Nephron (organoid): Measurements from ENCODE around the gene DNM1.

Experiments
- H3K27ac Mint-ChIP-seq, 3 experiments: 2 replicates each; pipeline ENCODE4 v1.8.0; 2020; ENCODE audit warnings: mixed read lengths in 3 of 3, mild to moderate bottlenecking in 2 of 3, moderate library complexity in 1 of 3
- H3K27me3 Mint-ChIP-seq: 2 replicates; pipeline ENCODE4 v1.8.0; 2021; ENCODE audit warnings: low read depth, mild to moderate bottlenecking, moderate library complexity, mixed read lengths
- H3K36me3 Mint-ChIP-seq: 2 replicates; pipeline ENCODE4 v1.8.0; 2020; ENCODE audit warnings: low read depth, mixed read lengths
- H3K4me1 Mint-ChIP-seq: 2 replicates; pipeline ENCODE4 v1.8.0; 2020; ENCODE audit warnings: mixed read lengths
- H3K4me3 Mint-ChIP-seq, 3 experiments: 2 replicates each; pipeline ENCODE4 v1.8.0; 2020; ENCODE audit warnings: mild to moderate bottlenecking in 3 of 3, mixed read lengths in 3 of 3, moderate library complexity in 2 of 3
- H3K9me3 Mint-ChIP-seq: 2 replicates; pipeline ENCODE4 v1.8.0; 2020; ENCODE audit warnings: mixed read lengths
- CTCF ChIP-seq, 3 experiments: fragments of 200-600 bp; sonication (generic); IDR thresholded peaks; one replicate each; pipeline ENCODE4 v1.5.0; 2021; ENCODE audit warnings: antibody characterized with exemption in 3 of 3; ENCODE audit not compliant: unreplicated experiment in 3 of 3

DNM1 gene

GRCh38 chr9:128174062-128174461, 29.1 kb upstream of the DNM1 start:
- peaks cover 5% of the 10 kb centered on the region for H3K4me1 Mint-ChIP-seq
- peaks cover 66% of the 10 kb centered on the region for H3K36me3 Mint-ChIP-seq
- H3K27ac Mint-ChIP-seq, result no peak overlapping the region
- H3K27me3 Mint-ChIP-seq, result no peaks in the 10 kb centered on the region
- no peaks in the 10 kb centered on the region for H3K9me3 Mint-ChIP-seq
- no peak for TF ChIP-seq CTCF (IDR thresholded peaks at IDR 0.05; ENCODE audit: unreplicated experiment in 3 of 3)
- no peak overlapping the region for H3K4me3 Mint-ChIP-seq

- H3K27me3 Mint-ChIP-seq, result no peaks in the 10 kb centered on the region
- no peak overlapping the region for H3K4me3 Mint-ChIP-seq
- no peaks in the 10 kb centered on the region for H3K9me3 Mint-ChIP-seq
- H3K27ac Mint-ChIP-seq, result no peak overlapping the region
- H3K4me1 Mint-ChIP-seq, result peaks cover 2% of the 10 kb centered on the region
- no peak for TF ChIP-seq CTCF (IDR thresholded peaks at IDR 0.05; ENCODE audit: unreplicated experiment in 3 of 3)
- H3K36me3 Mint-ChIP-seq, result peaks cover 66% of the 10 kb centered on the region
Observed at GRCh38 chr9:128175102-128175563, 28.0 kb upstream of the DNM1 start.

GRCh38 chr9:128175726-128176125, 27.5 kb upstream of the DNM1 start:
- no peak overlapping the region for H3K4me3 Mint-ChIP-seq
- H3K9me3 Mint-ChIP-seq, result no peaks in the 10 kb centered on the region
- peak overlapping the region in 1 of 3 experiments; percentile 28 for H3K27ac Mint-ChIP-seq
- H3K27me3 Mint-ChIP-seq, result no peaks in the 10 kb centered on the region
- no peaks in the 10 kb centered on the region for H3K4me1 Mint-ChIP-seq
- no peak for TF ChIP-seq CTCF (IDR thresholded peaks at IDR 0.05; ENCODE audit: unreplicated experiment in 3 of 3)
- H3K36me3 Mint-ChIP-seq, result peaks cover 66% of the 10 kb centered on the region

- Mint-ChIP-seq H3K27ac (no peak overlapping the region), H3K36me3 (peaks cover 91% of the 10 kb centered on the region), H3K4me1 (no peaks in the 10 kb centered on the region), H3K27me3 (no peaks in the 10 kb centered on the region), H3K9me3 (no peaks in the 10 kb centered on the region), H3K4me3 (no peak overlapping the region)
- no peak for TF ChIP-seq CTCF (IDR thresholded peaks at IDR 0.05; ENCODE audit: unreplicated experiment in 3 of 3)
Observed at GRCh38 chr9:128178806-128179431, 24.3 kb upstream of the DNM1 start.

GRCh38 chr9:128180001-128180400, 23.2 kb upstream of the DNM1 start:
- H3K36me3 Mint-ChIP-seq, result peaks cover 84% of the 10 kb centered on the region
- no peaks in the 10 kb centered on the region for H3K27me3 Mint-ChIP-seq
- no peaks in the 10 kb centered on the region for H3K4me1 Mint-ChIP-seq
- no peaks in the 10 kb centered on the region for H3K9me3 Mint-ChIP-seq
- H3K4me3 Mint-ChIP-seq, result no peak overlapping the region
- TF ChIP-seq CTCF (IDR thresholded peaks at IDR 0.05; ENCODE audit: unreplicated experiment in 3 of 3), result no peak
- H3K27ac Mint-ChIP-seq, result no peak overlapping the region

- no peak for TF ChIP-seq CTCF (IDR thresholded peaks at IDR 0.05; ENCODE audit: unreplicated experiment in 3 of 3)
- Mint-ChIP-seq H3K9me3 (no peaks in the 10 kb centered on the region), H3K36me3 (peaks cover 80% of the 10 kb centered on the region)
Observed at GRCh38 chr9:128180447-128180846, 22.7 kb upstream of the DNM1 start.

More at GRCh38 chr9:128180447-128180846, 22.7 kb upstream of the DNM1 start:
- Mint-ChIP-seq H3K4me1 (no peaks in the 10 kb centered on the region), H3K4me3 (no peak overlapping the region), H3K27me3 (no peaks in the 10 kb centered on the region), H3K27ac (no peak overlapping the region)
